ENCODE data around the gene TBX15.

GRCh38 chr1:118894836-118895235 is 93.3 kb downstream of the TBX15 start:
- TF ChIP-seq POLR2A (IDR thresholded peaks at IDR 0.05) (no peak), CTCF (IDR thresholded peaks at IDR 0.05) (no peak)
